SK-N-MC (cell line): ENCODE measurements around the gene DGKI.
"Not testable (repeated sequence)": the region's sequence is repeated elsewhere in the genome, so short reads cannot be mapped to it uniquely, and the experiment has no call there.

Experiments
- DNase-seq: peaks from one replicate; pipeline ENCODE4 v3.0.0-alpha.2; 2011; ENCODE audit warnings: low read depth, low spot score
- H3K27ac ChIP-seq: fragments of 200-600 bp; sonication (generic); 2 replicates; pipeline ENCODE4 v1.5.1; 2016; ENCODE audit warnings: mixed run types
- H3K36me3 ChIP-seq: fragments of 200-600 bp; sonication (generic); 2 replicates; pipeline ENCODE4 v1.6.1; 2017; ENCODE audit warnings: antibody characterized with exemption, low read length, mixed read lengths; ENCODE audit not compliant: insufficient read depth
- H3K4me3 ChIP-seq: fragments of 200-600 bp; sonication (generic); 2 replicates; pipeline ENCODE4 v1.5.1; 2016
- H3K9ac ChIP-seq: fragments of 200-600 bp; sonication (generic); 2 replicates; pipeline ENCODE4 v1.8.0; 2017; ENCODE audit warnings: mixed run types, mixed read lengths; ENCODE audit not compliant: insufficient read length
- H3K9me3 ChIP-seq: fragments of 200-600 bp; sonication (generic); 2 replicates; pipeline ENCODE4 v1.6.1; 2017; ENCODE audit warnings: low read depth, mild to moderate bottlenecking, antibody characterized with exemption, low read length, moderate library complexity, mixed read lengths
- EZH2 ChIP-seq: fragments of 200-600 bp; sonication (generic); IDR thresholded peaks from one replicate; pipeline ENCODE4 v1.6.1; 2017; ENCODE audit warnings: antibody characterized with exemption
- FOXP2 ChIP-seq: optimal IDR thresholded peaks from 2 replicates; pipeline ENCODE3; 2011; ENCODE audit warnings: mild to moderate bottlenecking, moderate library complexity; ENCODE audit not compliant: insufficient read depth; ENCODE audit errors: extremely low read length, control extremely low read depth
- POLR2AphosphoS5 ChIP-seq: IDR thresholded peaks from 2 replicates; pipeline ENCODE4 v1.6.1; 2012; ENCODE audit warnings: mild to moderate bottlenecking, low read depth, low read length, borderline replicate concordance

The DGKI gene

DNA sequence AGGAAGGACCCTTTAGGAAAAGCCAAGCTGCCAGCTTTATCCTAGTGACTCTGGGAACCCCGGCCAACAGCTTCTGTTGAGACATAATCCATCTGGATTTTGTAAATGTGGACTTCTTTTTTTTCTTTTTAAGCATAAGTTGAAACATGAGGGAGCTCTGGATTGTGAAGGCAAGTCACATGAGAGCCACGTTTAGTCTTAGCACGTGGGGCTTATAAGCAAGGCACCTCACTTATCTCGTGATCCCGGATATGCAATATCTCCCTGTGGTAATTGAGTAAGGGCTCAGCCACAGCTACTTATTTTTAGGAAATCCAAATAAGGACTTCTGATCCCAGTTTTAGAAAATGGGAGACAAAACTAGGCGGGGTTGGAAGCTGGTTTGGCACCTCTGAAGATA lies 392.0 kb downstream of the DGKI start:
- H3K27ac ChIP-seq = peak overlapping the region; percentile 52
- no peak for DNase-seq
- H3K9me3 ChIP-seq = no peaks in the 10 kb centered on the region
- TF ChIP-seq EZH2 (no peak), POLR2AphosphoS5 (no peak), FOXP2 (no peak)
- 0 out of 2 replicates have a peak overlapping the region, but pooled peaks have one; percentile 7 for H3K4me3 ChIP-seq
- H3K36me3 ChIP-seq = no peaks in the 10 kb centered on the region
- H3K9ac ChIP-seq = peak overlapping the region; percentile 21

DNA sequence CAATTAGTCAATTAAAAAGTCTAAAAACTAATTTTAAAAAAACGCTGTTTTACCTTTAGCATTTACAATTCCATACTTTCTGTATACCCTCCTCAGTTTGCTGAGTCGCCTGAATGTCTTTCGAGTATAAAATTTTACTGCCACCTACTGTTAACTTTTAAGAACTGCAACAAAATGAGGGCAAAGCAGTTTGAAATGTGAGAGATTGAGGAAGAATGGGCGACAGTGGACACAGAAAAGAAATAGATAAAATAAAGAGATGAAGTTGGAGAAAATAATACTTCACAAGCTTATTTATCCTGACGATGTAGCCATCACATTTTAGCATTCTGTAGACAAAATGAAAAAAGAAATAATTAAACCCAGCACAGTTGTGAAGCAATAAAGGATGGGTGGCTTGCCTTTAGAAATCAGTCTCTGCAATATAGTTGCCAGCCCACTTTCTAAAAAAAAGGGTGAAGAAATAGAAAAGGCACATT lies 392.5 kb downstream of the DGKI start:
- Histone ChIP-seq H3K36me3 (no peaks in the 10 kb centered on the region), H3K27ac (peak overlapping the region; percentile 52), H3K9me3 (no peaks in the 10 kb centered on the region), H3K9ac (peak overlapping the region; percentile 43), H3K4me3 (peak overlapping the region; percentile 54)
- TF ChIP-seq FOXP2 (no peak), EZH2 (no peak), POLR2AphosphoS5 (no peak)
- DNase-seq = peak; percentile 48

DNA sequence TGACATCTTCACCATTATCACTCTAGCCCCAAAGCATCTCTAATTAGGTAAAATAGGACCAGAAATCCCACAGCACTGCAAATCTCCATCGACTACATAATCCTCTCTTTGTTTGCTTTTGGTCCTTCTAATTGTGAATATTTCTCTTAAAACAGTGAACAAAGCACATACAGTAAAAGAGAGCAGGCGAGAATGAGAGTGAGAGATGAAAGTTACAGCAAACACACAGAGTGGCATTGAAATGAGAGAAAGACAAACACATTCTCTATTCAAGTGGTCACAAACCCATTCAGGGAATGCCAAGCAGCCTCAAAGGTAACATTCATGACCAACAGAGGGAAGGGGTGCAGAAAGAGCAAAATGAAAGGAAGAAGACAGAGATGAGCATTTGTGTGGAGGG lies 393.4 kb downstream of the DGKI start:
- no peaks in the 10 kb centered on the region for H3K36me3 ChIP-seq
- H3K9me3 ChIP-seq = no peaks in the 10 kb centered on the region
- H3K27ac ChIP-seq = no peak overlapping the region
- TF ChIP-seq FOXP2 (no peak), EZH2 (no peak), POLR2AphosphoS5 (no peak)
- DNase-seq = no peak
- H3K9ac ChIP-seq = no peak overlapping the region
- no peak overlapping the region for H3K4me3 ChIP-seq

DNA sequence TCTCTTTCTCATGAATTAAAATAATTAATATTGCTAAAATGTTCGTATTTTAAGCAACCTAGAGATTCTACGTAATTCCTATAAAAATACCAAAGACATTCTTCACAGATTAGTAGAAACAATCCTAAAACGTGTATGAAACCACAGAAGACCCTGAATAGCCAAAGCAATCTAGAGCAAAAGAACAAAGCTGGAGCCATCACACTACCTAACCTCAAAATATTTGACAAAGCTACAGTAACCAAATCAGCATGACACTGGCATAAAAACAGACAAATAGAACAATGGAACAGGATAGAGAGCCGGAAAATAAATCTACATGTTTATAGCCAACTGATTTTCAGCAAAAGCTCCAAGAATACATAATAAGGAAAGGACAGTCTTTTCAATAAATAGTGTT lies 397.8 kb downstream of the DGKI start:
- H3K4me3 ChIP-seq = no peak overlapping the region
- peaks cover 4% of the 10 kb centered on the region; the same call in 1 of the 2 replicates for H3K9me3 ChIP-seq
- H3K9ac ChIP-seq = no peak overlapping the region
- H3K27ac ChIP-seq = no peak overlapping the region
- TF ChIP-seq POLR2AphosphoS5 = no peak
- no peak for TF ChIP-seq FOXP2
- TF ChIP-seq EZH2 = no peak
- H3K36me3 ChIP-seq = no peaks in the 10 kb centered on the region
- DNase-seq = no peak

DNA sequence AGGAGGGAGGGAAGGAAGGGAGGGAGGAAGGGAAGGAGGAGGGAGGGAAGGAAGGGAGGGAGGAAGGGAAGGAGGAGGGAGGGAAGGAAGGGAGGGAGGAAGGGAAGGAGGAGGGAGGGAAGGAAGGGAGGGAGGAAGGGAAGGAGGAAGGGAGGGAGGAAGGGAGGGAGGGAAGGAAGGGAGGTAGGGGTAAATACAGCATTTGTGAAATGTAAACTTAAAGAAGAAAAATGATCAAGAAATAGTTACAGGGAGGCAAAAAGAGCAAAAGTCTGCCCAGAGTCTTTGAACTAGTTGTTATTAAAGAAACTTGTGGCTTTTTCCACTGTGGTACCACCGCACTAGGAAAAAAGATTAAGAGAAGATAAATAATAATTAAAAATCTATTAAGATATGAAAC lies 398.2 kb downstream of the DGKI start:
- not testable (repeated sequence) for H3K27ac ChIP-seq, H3K36me3 ChIP-seq, DNase-seq, H3K9me3 ChIP-seq, H3K4me3 ChIP-seq, H3K9ac ChIP-seq

DNA sequence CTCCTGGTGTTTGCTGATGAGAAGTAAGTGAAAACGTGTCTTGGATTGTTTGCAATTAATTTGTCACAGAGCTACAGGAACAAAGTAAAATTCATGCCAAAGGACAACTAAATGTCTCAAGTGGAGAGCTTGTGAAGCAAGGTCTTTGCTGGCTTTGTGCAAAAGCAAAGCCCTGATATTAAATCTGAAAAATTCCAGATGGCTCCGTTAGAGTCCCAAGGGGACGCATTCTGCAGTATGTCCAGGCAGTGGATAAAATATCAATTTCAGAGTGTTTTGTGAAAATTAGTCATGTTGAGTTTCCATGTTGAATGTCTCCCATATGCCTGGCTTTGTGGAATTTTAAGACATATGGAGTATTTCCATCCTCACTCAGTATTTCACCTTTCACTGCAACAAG lies 400.7 kb downstream of the DGKI start:
- no peak overlapping the region for H3K4me3 ChIP-seq
- H3K36me3 ChIP-seq = no peaks in the 10 kb centered on the region; the same call in 1 of the 2 replicates
- no peak overlapping the region for H3K27ac ChIP-seq
- no peak for DNase-seq
- peaks cover 6% of the 10 kb centered on the region; the same call in 1 of the 2 replicates for H3K9me3 ChIP-seq
- TF ChIP-seq EZH2 (no peak), FOXP2 (no peak), POLR2AphosphoS5 (no peak)
- H3K9ac ChIP-seq = no peak overlapping the region

DNA sequence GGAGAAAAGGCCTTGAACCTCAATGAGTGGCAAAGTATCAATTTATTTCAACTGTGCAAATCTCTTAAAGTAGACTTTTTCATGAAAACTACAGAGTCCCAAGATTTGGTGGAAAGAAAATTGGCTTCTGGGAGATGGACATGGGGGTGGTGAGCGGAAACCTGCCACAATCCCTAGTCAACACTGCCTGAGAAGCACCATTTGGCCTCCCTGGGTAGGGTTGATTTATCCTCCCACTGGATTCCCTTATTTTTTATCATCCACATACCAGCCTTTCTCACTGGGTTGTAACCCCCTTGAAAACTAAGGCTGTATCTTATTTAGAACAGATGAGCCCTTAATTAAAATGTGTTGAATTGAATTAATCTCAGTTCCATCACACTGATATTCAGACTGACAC lies 401.5 kb downstream of the DGKI start:
- Histone ChIP-seq H3K9ac (no peak overlapping the region), H3K9me3 (peaks cover 6% of the 10 kb centered on the region; the same call in 1 of the 2 replicates), H3K36me3 (no peaks in the 10 kb centered on the region; the same call in 1 of the 2 replicates), H3K27ac (no peak overlapping the region), H3K4me3 (no peak overlapping the region)
- no peak for DNase-seq
- TF ChIP-seq FOXP2 = no peak
- TF ChIP-seq EZH2 = no peak
- no peak for TF ChIP-seq POLR2AphosphoS5

DNA sequence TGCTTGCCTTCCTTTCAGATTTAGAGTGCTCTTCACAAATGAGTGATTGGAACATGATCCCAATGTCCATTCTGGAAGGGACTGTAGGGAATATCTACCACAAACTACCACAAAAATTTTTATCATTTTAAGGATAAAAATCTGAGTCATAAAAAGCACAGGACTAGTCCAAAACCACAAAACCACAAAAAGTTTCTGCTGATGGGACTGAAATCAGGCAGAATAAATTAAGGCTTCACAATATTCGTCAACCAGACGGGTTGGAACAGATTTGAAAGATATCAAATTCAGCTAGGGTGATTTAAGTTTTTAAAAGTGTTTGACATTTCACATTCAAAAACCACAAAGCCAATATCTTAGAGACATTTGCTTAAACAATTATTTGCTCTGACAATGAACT lies 403.2 kb downstream of the DGKI start:
- Histone ChIP-seq H3K27ac (no peak overlapping the region), H3K9me3 (peaks cover 6% of the 10 kb centered on the region; the same call in 1 of the 2 replicates), H3K9ac (no peak overlapping the region), H3K4me3 (no peak overlapping the region), H3K36me3 (no peaks in the 10 kb centered on the region; the same call in 1 of the 2 replicates)
- TF ChIP-seq POLR2AphosphoS5 = no peak
- no peak for TF ChIP-seq FOXP2
- no peak for TF ChIP-seq EZH2
- DNase-seq = no peak

DNA sequence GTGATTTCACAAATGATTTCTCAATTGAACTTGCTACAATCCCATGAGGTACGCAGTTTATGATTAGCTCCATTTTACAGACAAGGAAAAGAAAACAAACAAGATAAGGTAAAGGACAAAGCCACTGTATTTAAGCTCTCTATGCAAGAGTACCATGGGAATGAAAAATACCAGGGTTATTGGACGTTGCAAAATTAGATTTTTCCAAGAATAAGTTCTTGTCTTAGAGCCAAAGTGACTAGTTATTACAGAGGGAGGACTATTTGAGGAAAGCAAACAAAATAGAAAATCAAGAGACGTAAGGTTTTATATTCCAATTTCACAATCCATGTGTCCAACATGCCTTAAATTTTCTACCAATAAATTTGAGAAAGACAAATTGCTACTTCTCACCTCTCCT lies 405.3 kb downstream of the DGKI start:
- Histone ChIP-seq H3K4me3 (no peak overlapping the region), H3K36me3 (no peaks in the 10 kb centered on the region; the same call in 1 of the 2 replicates), H3K27ac (no peak overlapping the region), H3K9me3 (peaks cover 6% of the 10 kb centered on the region; the same call in 1 of the 2 replicates), H3K9ac (no peak overlapping the region)
- no peak for DNase-seq
- no peak for TF ChIP-seq POLR2AphosphoS5
- TF ChIP-seq FOXP2 = no peak
- no peak for TF ChIP-seq EZH2
